Peyer's patch (tissue), 4 donors: ENCODE data around the gene VWA1.

Experiments
- POLR2A ChIP-seq, 2 donors: fragments of 450-650 bp; IDR thresholded peaks; one replicate each; pipeline ENCODE4 v1.5.1; 2017; ENCODE audit warnings: antibody characterized with exemption in 2 of 2, mild to moderate bottlenecking in 2 of 2, moderate library complexity in 2 of 2
- TF ChIP-seq, protein P1 (sequence below), 6 experiments: fragments of 450-650 bp in 4 of 6; fragments of 200-600 bp in 2 of 6; sonication (generic) in 1 of 6; IDR thresholded peaks; one replicate each; pipeline ENCODE4 v1.5.1; 2017 to 2019; ENCODE audit warnings: antibody characterized with exemption in 6 of 6, mild to moderate bottlenecking in 3 of 6, moderate library complexity in 1 of 6

DNA sequence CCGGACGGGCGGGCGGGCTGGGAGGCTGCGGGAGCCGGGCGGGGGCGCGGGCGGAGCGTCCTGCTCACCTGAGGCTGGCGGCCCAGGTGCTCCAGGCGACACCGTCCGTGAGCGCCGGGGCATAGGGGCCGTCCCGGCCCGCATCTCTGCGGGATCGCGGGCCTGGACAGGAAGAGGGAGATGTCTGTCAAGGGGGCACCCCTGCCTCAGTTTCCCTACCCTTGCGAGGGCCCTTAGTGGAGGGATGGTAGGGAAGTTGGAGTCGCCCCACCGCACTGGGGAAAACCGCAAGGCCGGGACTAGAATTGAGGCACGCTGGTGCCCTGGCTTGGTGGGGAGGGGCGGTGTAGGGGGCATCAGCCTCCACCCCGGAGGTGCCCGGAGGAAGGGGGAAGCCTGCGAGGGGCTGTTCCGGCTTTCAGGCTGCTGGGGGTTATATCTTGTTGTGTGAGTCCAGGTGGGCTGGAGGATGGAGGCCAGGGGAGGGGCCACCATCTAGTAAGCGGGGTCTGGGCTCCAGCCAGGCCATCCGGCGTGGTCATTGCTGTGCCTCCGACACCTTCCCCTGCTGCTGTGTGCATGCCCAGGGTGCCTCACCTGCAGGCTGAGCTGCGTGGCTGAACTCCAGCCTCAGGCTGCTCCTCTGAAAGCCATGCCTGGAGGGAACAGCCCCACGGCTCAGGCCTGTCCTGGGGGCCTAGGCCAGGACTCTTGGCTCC lies 580 bp downstream of the VWA1 start:
- TF ChIP-seq, protein P1, sequence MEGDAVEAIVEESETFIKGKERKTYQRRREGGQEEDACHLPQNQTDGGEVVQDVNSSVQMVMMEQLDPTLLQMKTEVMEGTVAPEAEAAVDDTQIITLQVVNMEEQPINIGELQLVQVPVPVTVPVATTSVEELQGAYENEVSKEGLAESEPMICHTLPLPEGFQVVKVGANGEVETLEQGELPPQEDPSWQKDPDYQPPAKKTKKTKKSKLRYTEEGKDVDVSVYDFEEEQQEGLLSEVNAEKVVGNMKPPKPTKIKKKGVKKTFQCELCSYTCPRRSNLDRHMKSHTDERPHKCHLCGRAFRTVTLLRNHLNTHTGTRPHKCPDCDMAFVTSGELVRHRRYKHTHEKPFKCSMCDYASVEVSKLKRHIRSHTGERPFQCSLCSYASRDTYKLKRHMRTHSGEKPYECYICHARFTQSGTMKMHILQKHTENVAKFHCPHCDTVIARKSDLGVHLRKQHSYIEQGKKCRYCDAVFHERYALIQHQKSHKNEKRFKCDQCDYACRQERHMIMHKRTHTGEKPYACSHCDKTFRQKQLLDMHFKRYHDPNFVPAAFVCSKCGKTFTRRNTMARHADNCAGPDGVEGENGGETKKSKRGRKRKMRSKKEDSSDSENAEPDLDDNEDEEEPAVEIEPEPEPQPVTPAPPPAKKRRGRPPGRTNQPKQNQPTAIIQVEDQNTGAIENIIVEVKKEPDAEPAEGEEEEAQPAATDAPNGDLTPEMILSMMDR (IDR thresholded peaks at IDR 0.05), result no peak
- no peak for TF ChIP-seq POLR2A (IDR thresholded peaks at IDR 0.05)
